Globus pallidus (tissue), 1 donor: Measurements from ENCODE around the gene SCEL.
"Not testable (repeated sequence)": the region's sequence is repeated elsewhere in the genome, so short reads cannot be mapped to it uniquely, and the experiment has no call there.

Source experiments
- DNase-seq: peaks from one replicate; pipeline ENCODE4 v3.0.0-alpha.2; 2015; ENCODE audit warnings: low spot score

The SCEL gene, protein sequence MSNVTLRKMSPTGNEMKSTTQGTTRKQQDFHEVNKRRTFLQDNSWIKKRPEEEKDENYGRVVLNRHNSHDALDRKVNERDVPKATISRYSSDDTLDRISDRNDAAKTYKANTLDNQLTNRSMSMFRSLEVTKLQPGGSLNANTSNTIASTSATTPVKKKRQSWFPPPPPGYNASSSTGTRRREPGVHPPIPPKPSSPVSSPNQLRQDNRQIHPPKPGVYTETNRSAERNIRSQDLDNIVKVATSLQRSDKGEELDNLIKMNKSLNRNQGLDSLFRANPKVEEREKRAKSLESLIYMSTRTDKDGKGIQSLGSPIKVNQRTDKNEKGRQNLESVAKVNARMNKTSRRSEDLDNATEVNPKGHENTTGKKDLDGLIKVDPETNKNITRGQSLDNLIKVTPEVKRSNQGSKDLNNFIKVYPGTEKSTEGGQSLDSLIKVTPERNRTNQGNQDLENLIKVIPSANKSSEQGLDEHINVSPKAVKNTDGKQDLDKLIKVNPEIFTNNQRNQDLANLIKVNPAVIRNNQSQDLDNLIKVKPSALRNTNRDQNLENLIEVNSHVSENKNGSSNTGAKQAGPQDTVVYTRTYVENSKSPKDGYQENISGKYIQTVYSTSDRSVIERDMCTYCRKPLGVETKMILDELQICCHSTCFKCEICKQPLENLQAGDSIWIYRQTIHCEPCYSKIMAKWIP

DNA sequence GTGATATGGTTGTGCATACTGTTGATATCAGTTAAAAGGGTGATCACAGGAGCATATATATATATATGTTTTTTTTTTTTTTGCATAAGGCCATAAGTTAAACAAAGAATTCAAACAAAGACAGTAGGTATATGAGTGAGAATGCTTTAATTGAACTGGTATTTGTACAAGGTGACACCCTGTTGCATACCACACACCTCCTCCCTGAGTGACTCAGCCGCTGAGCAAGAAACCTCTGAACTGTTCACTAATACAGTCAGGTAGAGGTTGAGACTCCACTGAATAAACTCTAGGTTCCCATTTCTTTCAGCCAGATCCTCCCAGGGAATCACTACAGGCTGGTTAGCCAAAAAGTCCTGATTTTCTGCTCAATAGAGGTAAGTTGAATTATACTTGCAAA lies at the start of gene SCEL:
Gene SCEL (plus strand): TSS at position 259 of the 400 bp plus-strand sequence. CDS start 20,170 bp downstream, outside the sequence.
- no peak for DNase-seq

DNA sequence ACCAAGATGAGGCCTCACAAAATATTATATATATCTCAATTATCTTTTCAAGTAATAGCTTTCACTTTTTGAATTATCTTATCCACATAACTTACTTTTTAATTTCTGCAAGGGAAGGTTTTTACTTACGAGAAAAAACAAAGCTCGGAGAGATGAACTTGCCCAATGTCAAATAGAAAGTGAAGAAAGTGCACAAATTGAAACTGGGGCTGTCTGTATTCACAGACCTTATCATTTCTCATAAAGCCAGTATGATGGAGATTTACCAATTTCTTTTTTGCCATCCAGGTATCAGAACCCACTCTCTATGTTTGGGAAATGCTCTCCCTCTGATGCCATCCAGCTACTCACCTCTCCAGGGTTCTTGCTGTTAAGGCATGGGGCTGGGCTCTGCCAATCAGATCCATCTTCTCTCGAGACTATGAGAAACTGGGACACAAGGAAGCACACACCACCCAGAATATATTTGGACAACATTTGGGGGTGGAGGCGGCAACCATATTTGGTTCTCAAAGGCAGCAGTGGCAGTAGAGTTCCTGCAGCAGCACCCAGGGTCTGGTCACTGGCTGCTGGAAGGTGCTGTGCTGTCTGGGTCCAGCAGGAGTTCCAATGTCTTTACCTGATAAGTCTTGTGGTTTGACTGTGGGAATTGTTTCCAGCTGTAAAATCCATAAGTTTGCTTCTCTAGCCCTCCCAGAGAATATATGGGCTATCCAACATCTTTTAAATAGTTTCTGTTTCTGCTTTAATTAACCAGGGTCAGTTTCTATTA lies 45.8 kb upstream of the SCEL start:
- no peak for DNase-seq

DNA sequence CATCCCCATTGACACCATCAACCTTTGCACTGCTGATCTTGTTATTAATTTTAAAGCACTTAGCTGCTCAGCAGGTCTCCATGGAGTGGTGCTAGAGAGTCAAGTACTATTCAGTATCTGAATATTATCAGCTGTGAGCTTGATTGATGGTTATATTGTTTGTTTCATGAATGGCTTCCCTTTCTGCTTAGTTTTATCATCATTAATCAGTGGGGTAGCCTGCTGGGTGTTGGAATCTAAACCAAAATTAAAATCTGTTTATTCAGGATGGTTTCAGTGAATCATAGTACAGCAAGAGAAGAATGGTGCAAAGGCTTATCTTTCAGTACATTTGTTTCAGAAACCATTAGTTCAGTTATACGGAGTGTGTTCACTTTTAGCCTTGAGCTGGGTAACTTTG lies 42.5 kb upstream of the SCEL start:
- peak; percentile 53 for DNase-seq

DNA sequence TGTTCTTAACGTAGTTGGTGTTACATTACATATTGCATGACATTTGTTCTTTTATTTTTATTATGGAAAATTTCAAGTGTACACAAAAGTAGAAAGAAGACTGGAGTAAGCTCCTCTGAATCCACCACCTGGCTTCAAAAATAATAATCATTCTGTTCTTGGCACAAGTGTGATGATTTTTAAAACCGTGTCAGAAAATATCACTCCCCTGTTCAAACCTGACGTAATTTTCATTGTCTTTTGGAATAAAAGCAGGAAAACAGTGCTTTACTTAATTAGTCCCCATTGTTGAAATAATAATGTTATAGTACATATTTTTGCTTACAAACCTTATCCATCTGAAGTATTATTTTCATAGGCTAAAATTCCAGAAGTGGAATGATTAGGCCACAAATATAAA lies 41.3 kb upstream of the SCEL start:
- no peak for DNase-seq

DNA sequence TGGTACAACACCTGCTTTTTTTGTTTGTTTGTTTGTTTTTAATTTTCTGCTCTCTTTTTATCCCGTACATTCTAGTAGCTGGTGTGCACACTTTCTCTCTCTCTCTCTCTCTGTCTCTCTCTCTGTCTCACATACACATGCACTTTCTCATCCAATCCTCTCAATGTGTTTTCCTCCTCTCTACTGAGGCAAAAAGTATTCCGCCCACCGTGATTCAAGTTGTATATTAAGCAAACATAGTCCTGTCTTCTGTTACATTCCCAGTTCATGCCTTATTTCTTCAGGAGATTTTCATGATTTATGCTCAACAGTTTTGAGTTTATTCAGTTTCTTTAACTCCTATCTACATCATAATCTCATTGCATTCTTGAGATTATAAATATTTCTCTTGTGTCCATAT lies 38.2 kb upstream of the SCEL start:
- DNase-seq = no peak

DNA sequence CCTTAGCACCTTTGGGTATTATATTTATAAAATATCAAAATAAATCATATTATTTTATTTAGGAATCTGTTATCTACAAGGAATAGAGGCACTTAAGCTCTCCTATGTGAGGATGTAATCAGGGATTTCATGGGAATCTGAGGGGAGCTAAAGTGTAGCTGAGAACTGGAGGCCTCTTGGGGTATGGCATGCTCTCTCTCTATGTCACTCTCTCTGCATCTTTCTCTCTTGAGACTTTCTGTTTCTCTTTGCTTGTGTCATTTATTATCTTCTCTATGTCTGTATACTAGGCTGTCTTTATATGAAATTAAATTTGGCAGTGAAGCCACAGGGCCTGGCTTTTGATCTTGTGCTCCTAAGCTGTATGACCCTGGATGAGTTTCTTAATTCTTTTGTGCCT lies 37.7 kb upstream of the SCEL start:
- no peak for DNase-seq

DNA sequence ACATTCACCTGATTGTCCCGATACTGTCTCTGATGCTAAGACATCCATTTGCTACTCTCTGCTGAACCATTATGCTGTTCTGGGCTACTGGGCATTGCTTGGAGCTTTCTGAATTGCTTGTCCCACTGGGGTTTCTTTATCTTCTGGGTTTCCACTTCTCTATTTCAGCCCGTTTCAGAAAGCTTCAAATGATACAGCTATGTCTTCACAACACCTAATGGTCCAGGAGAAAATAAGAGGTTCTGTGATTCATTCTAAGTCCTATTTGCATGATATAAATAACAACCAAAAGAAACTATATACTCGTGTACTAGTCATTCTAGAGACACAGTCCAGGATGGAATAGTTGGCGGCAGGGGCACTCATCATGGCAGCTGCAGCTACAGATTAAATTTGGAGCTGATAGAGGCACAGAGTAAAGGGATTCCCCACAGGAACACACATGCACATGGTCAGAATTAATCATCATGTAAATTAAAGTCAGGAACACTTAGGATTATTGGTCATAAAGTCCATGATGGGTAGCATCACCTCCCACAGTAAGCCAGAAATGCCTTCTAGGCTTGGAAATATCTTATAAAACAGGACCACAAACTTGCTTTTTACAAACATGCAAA lies 33.3 kb upstream of the SCEL start:
- no peak for DNase-seq

DNA sequence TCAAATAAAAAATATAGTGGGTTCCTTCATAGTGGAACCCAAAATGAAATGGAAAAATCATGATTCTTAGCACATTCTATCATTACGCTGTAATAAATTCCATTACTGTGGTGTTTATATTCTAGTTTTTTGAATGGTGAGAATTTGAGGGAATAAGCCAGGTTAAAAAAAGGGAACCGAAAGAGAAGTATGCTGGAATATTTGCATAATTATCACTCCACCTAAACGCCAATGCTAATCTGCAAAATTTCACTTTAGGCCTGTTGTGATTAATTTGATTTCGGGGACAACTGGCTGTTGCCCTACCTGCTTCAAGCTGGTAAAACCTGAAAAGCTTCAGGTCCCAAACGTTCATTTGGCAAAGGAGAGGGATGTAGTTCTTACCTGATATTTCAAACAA lies 32.1 kb upstream of the SCEL start:
- DNase-seq = no peak

DNA sequence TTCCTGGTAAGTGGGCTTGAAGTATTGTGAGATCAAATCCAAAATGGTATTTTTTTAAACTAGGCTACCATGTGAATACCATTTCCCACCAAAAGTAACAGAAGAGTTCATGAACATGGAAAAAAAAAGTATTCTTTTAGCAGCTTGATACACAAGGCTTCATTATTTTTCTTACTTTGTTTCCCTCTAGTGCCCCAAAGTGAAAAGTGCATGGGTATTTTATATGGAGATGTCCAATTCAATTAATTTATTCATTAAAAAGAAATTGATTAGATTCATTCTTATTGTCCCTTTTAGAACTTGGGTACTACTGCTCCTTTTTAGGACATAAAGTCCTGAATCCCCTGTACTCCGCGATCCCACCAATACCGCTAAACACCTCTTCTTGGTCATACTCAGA lies 28.6 kb upstream of the SCEL start:
- DNase-seq = peak; percentile 16

DNA sequence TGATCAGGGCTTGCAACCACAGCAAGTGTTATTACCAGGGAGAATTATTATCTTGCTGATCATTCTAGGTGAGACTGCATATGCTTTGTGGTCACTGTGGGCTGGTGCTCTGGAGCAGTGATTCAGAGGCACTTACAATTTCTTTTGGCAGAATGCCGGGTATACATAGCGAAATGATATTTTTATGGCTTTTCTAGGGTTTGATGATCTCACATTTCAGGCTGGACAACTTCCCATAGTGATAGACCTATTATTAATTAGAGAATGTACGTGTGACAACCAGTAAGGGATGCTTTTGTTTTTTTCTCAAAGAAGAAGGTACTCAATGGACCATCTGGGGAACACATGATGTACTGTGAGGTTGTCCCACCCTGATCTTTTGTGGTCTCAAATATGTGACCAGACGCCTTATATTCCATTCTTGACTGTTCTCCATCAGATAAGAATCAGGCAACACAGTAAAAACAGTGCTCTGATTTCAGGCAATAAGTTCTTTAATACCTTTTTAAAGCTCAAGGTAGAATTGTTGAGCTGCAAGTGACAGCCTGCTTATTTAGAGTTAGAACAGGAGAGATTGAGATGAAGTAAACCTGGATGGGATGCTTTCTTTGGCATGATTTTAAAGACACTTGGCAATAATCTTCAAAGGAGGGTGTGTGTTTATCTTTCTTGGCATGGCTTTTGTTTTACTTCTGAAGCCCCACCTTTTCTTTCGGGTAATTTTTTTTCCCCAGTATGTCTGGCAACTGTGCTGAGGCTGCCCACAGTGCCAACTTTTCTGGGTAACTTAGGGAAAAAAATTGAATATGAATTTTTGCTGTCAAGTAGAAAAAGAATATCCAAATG lies 27.4 kb upstream of the SCEL start:
- no peak for DNase-seq

DNA sequence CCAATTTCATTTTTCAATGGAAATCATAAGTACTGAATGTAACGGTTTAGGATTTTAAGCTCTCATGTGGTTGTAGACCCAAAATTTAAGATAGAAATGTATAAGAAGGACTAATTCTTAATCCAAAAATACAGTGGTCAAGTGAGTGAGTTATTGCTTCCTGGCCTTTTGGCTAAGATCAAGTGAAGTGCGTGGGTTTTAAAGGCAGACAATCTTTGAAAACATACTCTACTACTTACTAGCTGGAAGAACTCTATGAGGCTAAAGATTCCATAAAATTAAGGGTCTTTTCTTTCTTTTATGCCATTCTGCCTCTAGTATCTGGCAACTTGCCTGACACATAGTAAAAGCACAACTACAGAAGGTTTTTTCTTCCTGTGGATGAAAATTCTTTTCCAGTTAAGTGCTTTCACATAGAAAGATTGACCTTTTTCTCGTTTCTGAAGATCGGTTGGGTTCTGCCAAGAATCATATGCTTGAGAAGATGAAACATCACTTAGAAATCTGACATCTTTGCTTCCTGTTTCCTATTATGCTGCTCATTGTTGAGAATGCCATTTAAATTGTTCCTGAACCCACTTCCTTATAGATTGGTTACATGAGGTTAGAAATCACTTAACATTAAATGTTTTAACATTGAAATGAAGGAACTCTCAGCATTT lies 26.4 kb upstream of the SCEL start:
- no peak for DNase-seq

DNA sequence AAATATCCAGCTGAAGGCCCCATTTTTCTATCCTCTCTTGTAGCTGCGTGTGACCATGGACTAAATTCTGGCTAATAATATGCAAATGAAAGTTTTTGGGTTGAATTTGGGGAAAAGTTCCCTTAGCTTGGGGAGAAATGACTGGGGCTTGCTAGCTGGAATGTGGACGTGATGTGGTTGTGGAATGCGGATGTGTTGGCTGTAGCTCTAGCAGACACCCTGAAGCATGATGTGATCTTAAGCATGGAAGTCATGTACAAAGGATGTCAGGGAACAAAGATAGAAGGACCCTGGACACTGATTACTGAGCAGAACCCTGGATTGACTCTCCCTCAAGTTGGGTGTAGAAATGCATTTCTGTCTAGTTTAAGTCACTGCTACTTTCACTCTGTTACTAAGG lies 25.4 kb upstream of the SCEL start:
- no peak for DNase-seq

DNA sequence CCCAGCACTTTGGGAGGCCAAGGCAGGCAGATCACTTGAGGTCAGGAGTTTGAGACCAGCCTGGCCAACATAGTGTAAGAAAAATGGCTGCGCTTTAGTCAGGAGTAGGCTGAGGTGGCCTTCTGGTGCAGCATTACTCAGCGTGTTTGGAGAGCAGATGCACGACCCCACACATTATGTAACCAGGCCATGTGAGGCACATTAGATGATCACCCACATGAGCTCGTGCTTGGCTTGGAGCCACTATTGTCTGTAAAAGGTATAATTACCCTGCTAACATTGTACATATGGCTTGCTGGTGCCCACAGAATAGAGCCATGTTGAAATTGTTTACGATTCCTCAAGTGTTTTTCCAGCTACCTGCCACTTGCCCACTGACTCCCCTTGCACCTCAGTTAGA lies 24.0 kb upstream of the SCEL start:
- no peak for DNase-seq

DNA sequence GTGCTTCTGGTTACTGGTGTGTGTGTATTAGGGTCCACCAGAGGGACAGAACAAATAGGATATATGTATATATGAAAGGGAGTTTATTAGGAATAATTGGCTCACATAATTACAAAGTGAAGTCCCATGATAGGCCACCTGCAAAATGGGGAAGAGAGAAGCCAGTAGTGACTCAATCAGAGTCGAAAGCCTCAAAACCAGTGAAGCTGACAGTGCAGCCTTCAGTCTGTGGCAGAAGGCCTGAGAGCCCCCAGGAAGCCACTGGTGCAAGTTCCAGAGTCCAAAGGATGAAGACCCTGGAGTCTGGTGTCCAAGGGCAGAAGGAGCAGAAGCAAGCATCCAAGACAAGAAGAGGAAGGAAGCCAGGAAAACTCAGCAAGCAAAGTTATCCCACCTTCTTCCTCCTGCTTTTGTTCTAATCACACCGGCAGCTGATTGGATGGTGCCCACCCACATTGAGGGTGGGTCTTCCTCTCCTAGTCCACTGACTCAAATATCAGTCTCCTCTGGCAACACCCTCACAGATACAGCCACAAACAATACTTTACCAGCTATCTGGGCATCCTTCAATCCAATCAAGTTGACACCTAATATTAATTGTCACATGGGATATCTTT lies 21.7 kb upstream of the SCEL start:
- DNase-seq = no peak

DNA sequence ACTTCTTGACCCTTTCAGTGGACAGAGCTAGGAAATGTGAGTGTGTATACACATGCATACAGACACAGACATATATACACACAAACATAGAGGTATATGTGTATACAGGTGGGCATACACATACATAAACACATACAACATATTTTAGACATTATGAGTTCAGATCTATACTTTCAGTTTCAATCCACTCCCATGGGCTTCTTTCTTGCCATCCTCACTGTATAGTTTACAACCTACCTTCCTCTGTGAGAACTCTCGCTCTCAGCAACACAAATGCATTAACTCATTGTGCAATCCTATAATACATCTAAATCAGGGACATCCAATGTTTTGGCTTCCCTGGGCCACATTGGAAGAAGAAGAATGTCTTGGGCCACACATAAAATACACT lies 21.2 kb upstream of the SCEL start:
- no peak for DNase-seq

DNA sequence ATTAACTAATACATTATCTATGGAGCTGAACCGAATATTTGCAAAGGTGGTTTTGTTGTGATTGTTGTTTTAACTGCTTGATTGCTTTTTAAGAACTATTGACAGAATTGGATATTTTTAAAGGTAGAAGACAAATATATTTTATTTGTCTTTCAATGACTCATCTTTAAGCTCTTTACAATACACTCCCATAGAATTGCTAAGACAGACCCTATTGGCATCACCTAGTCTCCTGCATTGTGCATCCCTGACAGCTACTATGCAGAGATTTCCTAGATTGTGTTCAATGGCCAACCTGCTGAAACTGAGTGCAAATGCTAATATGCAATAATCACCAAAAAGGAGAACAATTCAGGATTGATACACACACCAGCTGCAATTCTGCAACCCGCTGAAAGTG lies 19.7 kb upstream of the SCEL start:
- no peak for DNase-seq

DNA sequence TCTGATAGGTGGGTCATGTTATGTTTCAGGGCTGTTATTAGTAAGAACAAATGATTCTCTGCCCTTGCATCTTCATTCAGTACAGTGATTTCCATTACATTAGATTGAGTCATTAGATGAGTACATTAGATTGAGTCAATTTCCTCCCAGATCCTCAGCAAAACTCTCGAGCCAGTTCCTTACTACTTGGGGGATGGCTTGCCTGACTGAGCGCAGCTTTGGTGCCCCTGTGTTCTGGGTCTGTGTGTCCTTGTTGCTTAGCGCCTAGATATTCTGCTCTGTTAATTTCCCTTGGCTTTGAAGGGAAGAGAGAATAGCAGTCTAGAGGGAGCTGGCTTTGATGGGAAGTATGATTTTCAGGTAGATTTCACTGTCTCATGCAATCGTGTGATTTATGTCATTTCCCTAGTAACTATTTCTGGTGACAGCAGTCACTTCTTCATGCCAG lies 19.1 kb upstream of the SCEL start:
- DNase-seq = no peak

DNA sequence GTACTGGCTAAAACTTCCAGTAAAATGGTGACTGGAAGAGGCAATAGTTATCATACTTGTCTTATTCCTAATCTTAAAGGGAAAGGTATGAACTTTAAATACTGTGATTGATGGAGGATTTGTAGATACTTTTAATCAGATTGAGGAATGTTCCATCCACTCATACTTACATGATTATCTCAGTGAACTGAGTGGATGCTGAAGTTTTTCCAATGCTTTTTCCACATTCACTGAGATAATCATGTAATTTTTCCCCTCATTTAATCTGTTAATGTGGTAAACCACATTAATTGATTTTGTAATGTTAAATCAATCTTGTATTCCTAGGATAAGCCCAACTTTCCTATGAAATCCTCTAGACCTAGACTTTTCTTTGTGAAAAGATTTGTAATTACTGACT lies 17.2 kb upstream of the SCEL start:
- DNase-seq = no peak

DNA sequence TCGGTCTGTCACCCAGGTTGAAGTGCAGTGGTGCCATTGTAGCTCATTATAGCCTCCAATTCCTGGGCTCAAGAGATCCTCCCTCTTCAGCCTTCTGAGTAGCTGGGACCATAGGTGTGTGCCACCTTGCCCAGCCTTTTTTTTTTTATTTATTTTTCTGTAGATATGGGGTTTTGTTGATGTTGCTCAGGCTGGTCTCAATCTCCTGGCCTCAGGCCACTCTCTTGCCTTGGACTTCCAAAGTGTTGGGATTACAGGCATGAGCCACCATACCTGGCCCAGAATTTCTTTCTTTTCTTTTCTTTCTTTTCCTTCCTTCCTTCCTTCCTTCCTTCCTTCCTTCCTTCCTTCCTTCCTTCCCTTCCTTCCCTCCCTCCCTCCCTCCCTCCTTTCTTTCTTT lies 16.1 kb upstream of the SCEL start:
- not testable (repeated sequence) for DNase-seq

DNA sequence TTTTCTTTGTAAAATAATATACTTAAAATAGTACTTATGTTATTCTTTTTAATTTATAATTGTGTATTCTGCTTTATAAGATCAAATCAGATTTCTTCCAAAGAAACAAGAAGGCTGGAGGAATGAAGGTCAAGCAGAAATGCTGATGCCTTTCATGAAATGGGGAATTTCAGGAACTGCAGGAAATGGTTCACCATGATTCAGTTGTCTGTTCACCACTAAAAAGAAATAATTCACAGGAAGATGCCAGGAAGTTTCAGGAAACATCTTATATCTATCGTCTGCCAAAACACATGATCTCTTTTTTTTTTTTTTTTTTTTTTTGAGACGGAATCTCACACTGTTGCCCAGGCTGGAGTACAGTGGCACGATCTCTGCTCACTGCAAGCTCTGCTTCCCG lies 15.7 kb upstream of the SCEL start:
- DNase-seq = no peak

DNA sequence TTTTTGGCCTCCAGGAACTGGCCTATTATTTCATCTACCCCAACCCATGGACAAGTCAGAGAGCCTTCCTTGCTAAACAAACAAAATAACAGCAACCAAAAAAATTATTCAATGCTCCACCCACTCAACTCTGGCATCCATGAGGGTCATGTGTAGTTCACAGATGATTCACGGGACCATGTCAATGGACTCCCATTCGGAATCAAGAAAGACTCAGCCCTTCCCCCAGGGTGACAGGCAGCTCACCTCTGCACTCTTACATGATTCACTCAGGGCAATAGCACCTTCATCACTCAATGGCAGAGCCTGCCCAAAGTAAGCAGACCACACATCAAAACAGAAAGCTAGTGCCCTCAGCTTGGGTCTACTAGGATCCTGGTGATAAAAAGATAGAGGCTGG lies 14.3 kb upstream of the SCEL start:
- DNase-seq = no peak
